HG03060 (cell line): ENCODE measurements around the gene SMARCAL1.

ENCODE experiments used
- ATAC-seq: cut with Tn5 transposase; IDR thresholded peaks from one replicate; pipeline ENCODE4 v1.9.1; 2021; ENCODE audit warnings: low read depth, moderate number of reproducible peaks; ENCODE audit not compliant: unreplicated experiment

SMARCAL1 gene

GRCh38 chr2:216392018-216392562 is 20.2 kb upstream of the SMARCAL1 start:
- no peak for ATAC-seq

GRCh38 chr2:216392945-216393840 is 19.1 kb upstream of the SMARCAL1 start:
- no peak for ATAC-seq

- no peak for ATAC-seq
Measured at GRCh38 chr2:216394881-216395280, 17.4 kb upstream of the SMARCAL1 start.

- ATAC-seq = no peak
Measured at GRCh38 chr2:216399621-216400020, 12.7 kb upstream of the SMARCAL1 start.

GRCh38 chr2:216402751-216403150 is 9.5 kb upstream of the SMARCAL1 start:
- ATAC-seq = no peak

- ATAC-seq = no peak
Measured at GRCh38 chr2:216404010-216404618, 8.2 kb upstream of the SMARCAL1 start.

- no peak for ATAC-seq
Measured at GRCh38 chr2:216405588-216405987, 6.7 kb upstream of the SMARCAL1 start.

GRCh38 chr2:216406826-216407225 is 5.5 kb upstream of the SMARCAL1 start:
- no peak for ATAC-seq

- no peak for ATAC-seq
Measured at GRCh38 chr2:216408426-216409290, 3.6 kb upstream of the SMARCAL1 start.

GRCh38 chr2:216410550-216410949 is 1.7 kb upstream of the SMARCAL1 start:
- no peak for ATAC-seq

- ATAC-seq = no peak
Measured at GRCh38 chr2:216413882-216414281, 1.6 kb downstream of the SMARCAL1 start.

- ATAC-seq = no peak
Measured at GRCh38 chr2:216414772-216415319, 2.6 kb downstream of the SMARCAL1 start.

- no peak for ATAC-seq
Measured at GRCh38 chr2:216415541-216415940, 3.3 kb downstream of the SMARCAL1 start.

GRCh38 chr2:216416571-216417307 is 4.5 kb downstream of the SMARCAL1 start:
- ATAC-seq = no peak

GRCh38 chr2:216418981-216419380 is 6.7 kb downstream of the SMARCAL1 start:
- no peak for ATAC-seq

GRCh38 chr2:216420367-216421101 is 8.2 kb downstream of the SMARCAL1 start:
- ATAC-seq = no peak

- no peak for ATAC-seq
Measured at GRCh38 chr2:216423071-216423470, 10.8 kb downstream of the SMARCAL1 start.

GRCh38 chr2:216424274-216424673 is 12.0 kb downstream of the SMARCAL1 start:
- ATAC-seq = no peak
